Breast epithelium (tissue), 4 donors: ENCODE measurements around the gene CFLAR. TPM values are rescaled to one million over a fixed set of nuclear protein-coding genes. Genes with fewer than 3 reads are reported as not detected.

Source experiments
- DNase-seq, 2 donors: peaks; one replicate each; pipeline ENCODE4 v3.0.0-alpha.2; 2019; ENCODE audit warnings: low spot score in 2 of 2
- H3K27ac ChIP-seq, 2 donors: fragments of 200-600 bp; sonication (generic) in 1 of 2; one replicate each; pipeline ENCODE4 v1.5.1; 2016 to 2019; ENCODE audit warnings: mild to moderate bottlenecking in 1 of 2
- H3K27me3 ChIP-seq, 2 donors: fragments of 200-600 bp; sonication (generic) in 1 of 2; one replicate each; pipeline versions ENCODE4 v1.5.1 to v1.6.0; 2017 to 2019; ENCODE audit warnings: control low read depth in 1 of 2, mild to moderate bottlenecking in 1 of 2
- H3K36me3 ChIP-seq: fragments of 200-600 bp; one replicate; pipeline ENCODE4 v1.5.1; 2019
- H3K4me1 ChIP-seq, 2 donors: fragments of 200-600 bp; sonication (generic); one replicate each; pipeline ENCODE4 v1.5.1; 2016 to 2019; ENCODE audit warnings: control low read depth in 1 of 2
- H3K4me3 ChIP-seq, 3 donors: fragments of 200-600 bp; sonication (generic); 1 replicate in 2 of 3; 2 replicates in 1 of 3; pipeline ENCODE4 v1.5.1; 2016 to 2019; ENCODE audit warnings: mild to moderate bottlenecking in 3 of 3, moderate library complexity in 2 of 3
- H3K9me3 ChIP-seq, 2 donors: fragments of 200-600 bp; sonication (generic) in 1 of 2; one replicate each; pipeline ENCODE4 v1.5.1; 2016 to 2019; ENCODE audit warnings: control low read depth in 1 of 2
- CTCF ChIP-seq, 3 donors: fragments of 450-650 bp; IDR thresholded peaks; one replicate each; pipeline ENCODE4 v1.5.1; 2016 to 2017; ENCODE audit warnings: antibody characterized with exemption in 3 of 3, mild to moderate bottlenecking in 3 of 3, moderate library complexity in 3 of 3
- POLR2A ChIP-seq: fragments of 450-650 bp; IDR thresholded peaks from one replicate; pipeline ENCODE4 v1.6.1; 2016; ENCODE audit warnings: antibody characterized with exemption, mild to moderate bottlenecking, moderate library complexity
- POLR2AphosphoS5 ChIP-seq, 3 donors: sonication (generic); formaldehyde crosslinking; IDR thresholded peaks; one replicate each; pipeline ENCODE4 v1.6.1; 2017; ENCODE audit warnings: antibody characterized with exemption in 3 of 3
- intact Hi-C: fragments of 100-400 bp; cut with DNase I; formaldehyde crosslinking; loops from one replicate; pipeline ENCODE4 v1.15.1; 2023; ENCODE audit warnings: low total_unique reads
- total RNA-seq, 3 donors: library from RNA; depleted of rRNA; stranded (reverse); fragments of >200 nt; gene quantifications; one replicate each; pipeline ENCODE4 v1.1.0, GENCODE V29; 2016

Gene CFLAR
- total RNA-seq, 3 donors from 2014 or later, result 180 to 322 (median 207) TPM

- no peaks in the 10 kb centered on the region for H3K36me3 ChIP-seq
- intact Hi-C loops, result no loop called here
Measured at GRCh38 chr2:201201371-201201770, 85.4 kb downstream of the CFLAR start.

GRCh38 chr2:201203916-201204654, 88.1 kb downstream of the CFLAR start:
- Histone ChIP-seq H3K27ac (no peak overlapping the region), H3K27me3 (no peaks in the 10 kb centered on the region), H3K4me3 (no peak overlapping the region), H3K36me3 (no peaks in the 10 kb centered on the region), H3K4me1 (no peaks in the 10 kb centered on the region), H3K9me3 (no peaks in the 10 kb centered on the region)
- TF ChIP-seq POLR2AphosphoS5 (IDR thresholded peaks at IDR 0.05), result no peak
- TF ChIP-seq CTCF (IDR thresholded peaks at IDR 0.05), result no peak
- TF ChIP-seq POLR2A, result no peak
- intact Hi-C loops, result no loop called here
- DNase-seq, result no peak

More at GRCh38 chr2:201201371-201201770, 85.4 kb downstream of the CFLAR start:
- Histone ChIP-seq H3K9me3 (no peaks in the 10 kb centered on the region), H3K27ac (no peak overlapping the region), H3K27me3 (no peaks in the 10 kb centered on the region), H3K4me1 (no peaks in the 10 kb centered on the region), H3K4me3 (no peak overlapping the region)
- no peak for DNase-seq
- TF ChIP-seq POLR2A (no peak), POLR2AphosphoS5 (IDR thresholded peaks at IDR 0.05) (no peak), CTCF (IDR thresholded peaks at IDR 0.05) (no peak)

- intact Hi-C loops, result no loop called here
- H3K27me3 ChIP-seq, result no peaks in the 10 kb centered on the region
- no peak for DNase-seq
- H3K9me3 ChIP-seq, result no peaks in the 10 kb centered on the region
- no peak for TF ChIP-seq CTCF (IDR thresholded peaks at IDR 0.05)
- no peak for TF ChIP-seq POLR2A
- no peak for TF ChIP-seq POLR2AphosphoS5 (IDR thresholded peaks at IDR 0.05)
- no peaks in the 10 kb centered on the region for H3K4me1 ChIP-seq
- H3K36me3 ChIP-seq, result no peaks in the 10 kb centered on the region
- H3K27ac ChIP-seq, result no peak overlapping the region
- no peak overlapping the region for H3K4me3 ChIP-seq
Measured at GRCh38 chr2:201204655-201205514, 88.9 kb downstream of the CFLAR start.

- intact Hi-C loops, result no loop called here
- TF ChIP-seq POLR2AphosphoS5 (IDR thresholded peaks at IDR 0.05), result no peak
- no peak for TF ChIP-seq POLR2A
- TF ChIP-seq CTCF (IDR thresholded peaks at IDR 0.05), result no peak
Measured at GRCh38 chr2:201205515-201205849, 89.5 kb downstream of the CFLAR start.

More at GRCh38 chr2:201205515-201205849, 89.5 kb downstream of the CFLAR start:
- no peaks in the 10 kb centered on the region for H3K27me3 ChIP-seq
- no peak overlapping the region for H3K27ac ChIP-seq
- no peak for DNase-seq
- no peaks in the 10 kb centered on the region for H3K4me1 ChIP-seq
- no peak overlapping the region for H3K4me3 ChIP-seq
- H3K36me3 ChIP-seq, result no peaks in the 10 kb centered on the region
- no peaks in the 10 kb centered on the region for H3K9me3 ChIP-seq
